Posterior vena cava (tissue), 2 donors: ENCODE measurements around the gene TACR1. TPM values are rescaled to one million over a fixed set of nuclear protein-coding genes. Genes with fewer than 3 reads are reported as not detected.

Experiments
- DNase-seq: peaks from one replicate; pipeline ENCODE4 v3.0.0-alpha.2; 2020; ENCODE audit warnings: low spot score
- intact Hi-C, 2 donors: fragments of 100-400 bp; cut with DNase I; formaldehyde crosslinking; loops; one replicate each; pipeline versions ENCODE4 v1.14.1 to v1.14.2; 2022 to 2023
- total RNA-seq, 2 donors: library from RNA; stranded (reverse); fragmentation: NEBNext Ultra II Directional; extraction: Animal tissue kit (Norgen Biotek cat#: 25700); gene quantifications; one replicate each; pipeline ENCODE4 v1.2.1, GENCODE V29; 2021
- donor health status: DM: yes; HTN: yes; CAD: no.
- donor health status: DM: yes; HTN: yes; CAD: no.

TACR1 gene
- total RNA-seq, 2 donors from 2014 or later, result 1.1 to 2.1 TPM

- intact Hi-C loops, result no loop called here
- no peak for DNase-seq
Observed at GRCh38 chr2:75100011-75100800, 99.1 kb downstream of the TACR1 start.

DNA sequence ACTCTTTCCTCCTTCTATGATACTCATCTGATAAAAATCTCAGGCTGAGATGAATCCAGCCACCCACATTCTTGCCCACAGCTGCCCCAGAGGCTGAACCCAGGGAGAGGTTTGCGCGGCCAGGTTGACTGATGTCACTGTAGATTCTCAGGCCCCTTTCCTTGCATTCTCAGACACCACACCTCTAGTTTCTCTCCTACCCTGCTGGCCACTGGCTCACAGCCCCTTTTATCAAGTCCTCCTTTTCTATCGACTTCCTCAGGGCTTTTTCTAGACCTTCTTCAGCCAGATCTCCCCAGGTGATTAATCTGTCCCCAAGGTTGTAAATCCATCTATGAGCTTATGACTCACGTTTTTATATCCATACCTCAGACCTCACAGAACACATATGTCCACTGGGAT, 99.8 kb downstream of the TACR1 start:
- intact Hi-C loops, result no loop called here
- no peak for DNase-seq

DNA sequence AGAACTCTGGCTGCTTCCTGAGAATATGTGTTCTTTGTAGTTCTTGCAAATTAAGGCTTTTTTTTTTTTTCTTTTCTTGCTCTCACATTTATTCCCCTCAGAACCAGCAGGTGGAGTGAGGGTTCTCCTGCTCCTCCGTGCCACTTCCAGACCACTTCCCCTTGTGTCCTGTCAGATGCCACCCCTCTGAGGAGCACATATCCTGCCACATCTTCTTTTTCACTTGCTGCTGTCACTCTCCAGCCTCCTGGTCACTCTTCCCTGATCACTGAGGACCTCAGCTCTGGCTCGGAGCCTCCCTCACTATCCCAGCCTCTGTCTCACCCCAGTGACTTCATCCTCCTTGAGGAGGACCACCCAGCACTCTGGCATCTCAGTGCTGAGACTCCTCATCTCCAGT, 100.5 kb downstream of the TACR1 start:
- intact Hi-C loops, result no loop called here
- no peak for DNase-seq

GRCh38 chr2:75097831-75098230, 101.5 kb downstream of the TACR1 start:
- intact Hi-C loops, result no loop called here
- no peak for DNase-seq

DNA sequence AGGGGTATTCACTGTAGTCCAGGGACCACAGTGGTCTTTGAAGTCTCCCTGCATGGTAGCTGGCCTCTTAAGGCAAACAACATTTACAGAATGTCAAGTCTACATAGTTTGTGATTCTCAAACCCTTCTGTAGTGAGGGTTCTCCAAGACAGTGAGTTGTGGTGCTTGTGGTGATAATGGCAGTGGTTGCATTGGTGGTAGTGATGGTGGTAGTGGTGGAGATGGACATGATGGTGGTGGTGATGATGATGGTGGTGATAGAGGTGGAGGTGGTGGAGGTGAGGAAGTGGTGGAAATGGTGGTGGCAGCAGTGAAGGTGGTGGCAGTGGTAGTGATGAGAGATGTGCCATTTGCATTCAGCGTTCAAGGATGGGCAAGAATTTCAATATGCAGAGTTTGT, 104.9 kb downstream of the TACR1 start:
- no peak for DNase-seq
- intact Hi-C loops, result no loop called here

DNA sequence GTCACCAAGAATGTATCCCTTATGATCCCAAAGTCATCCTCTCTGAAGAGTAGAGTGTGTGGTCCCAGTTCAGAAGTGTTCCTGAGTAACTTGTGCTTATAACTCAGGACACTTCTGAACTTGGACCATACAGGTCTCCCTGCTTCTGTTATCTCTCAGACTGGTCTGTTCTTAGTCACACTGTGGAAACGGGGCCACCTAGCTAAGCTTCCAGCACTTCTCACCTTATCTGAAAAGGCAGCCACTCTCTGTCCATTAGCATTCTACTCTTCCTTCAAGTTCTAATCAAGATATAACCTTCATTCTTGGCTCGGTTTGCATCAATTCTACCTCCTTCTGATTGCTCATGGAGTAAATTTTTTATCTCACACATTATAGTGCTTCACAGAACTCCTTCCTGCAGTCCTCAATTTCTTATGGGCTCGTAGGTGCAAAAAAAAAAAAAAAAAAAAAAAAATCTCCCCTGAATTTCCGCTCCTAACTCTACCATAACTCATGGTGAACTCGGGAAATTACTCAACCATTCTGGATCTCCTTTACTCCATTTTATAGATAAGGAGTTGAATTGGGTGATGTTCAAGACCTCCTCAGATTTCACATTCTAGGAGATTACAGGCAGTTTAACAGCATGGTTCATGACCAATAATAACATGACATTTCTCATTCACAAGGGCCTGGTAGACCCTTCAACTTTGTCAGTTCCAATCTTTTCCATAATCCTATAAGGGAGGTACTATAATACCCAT, 108.4 kb downstream of the TACR1 start:
- intact Hi-C loops, result no loop called here
- no peak for DNase-seq

DNA sequence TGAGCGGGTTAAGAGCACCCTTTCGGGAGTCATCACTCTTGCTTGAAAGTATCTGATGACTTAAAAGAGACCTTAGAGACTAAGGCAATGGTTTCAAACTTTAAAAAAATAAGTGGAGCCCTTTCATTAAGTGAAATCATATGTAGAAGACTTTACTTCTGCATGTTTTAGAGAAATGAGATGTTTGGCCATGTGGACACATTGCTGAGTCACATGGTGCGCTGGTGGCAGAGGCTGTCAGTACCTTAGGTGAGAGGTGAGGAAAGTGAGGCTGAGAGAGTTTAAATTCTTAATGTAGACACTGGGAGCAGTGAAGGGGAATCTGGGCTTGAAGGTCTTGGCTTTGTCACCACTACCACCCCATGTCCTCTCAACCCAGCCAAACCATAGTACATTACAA, 109.8 kb downstream of the TACR1 start:
- DNase-seq, result no peak
- intact Hi-C loops, result loop anchor here in 1 of 2 donors (10.0 kb wide), 1 partner anchor 75 kb away; no protein-coding TSS in a partner anchor

GRCh38 chr2:75088791-75089190, 110.5 kb downstream of the TACR1 start:
- no peak for DNase-seq

DNA sequence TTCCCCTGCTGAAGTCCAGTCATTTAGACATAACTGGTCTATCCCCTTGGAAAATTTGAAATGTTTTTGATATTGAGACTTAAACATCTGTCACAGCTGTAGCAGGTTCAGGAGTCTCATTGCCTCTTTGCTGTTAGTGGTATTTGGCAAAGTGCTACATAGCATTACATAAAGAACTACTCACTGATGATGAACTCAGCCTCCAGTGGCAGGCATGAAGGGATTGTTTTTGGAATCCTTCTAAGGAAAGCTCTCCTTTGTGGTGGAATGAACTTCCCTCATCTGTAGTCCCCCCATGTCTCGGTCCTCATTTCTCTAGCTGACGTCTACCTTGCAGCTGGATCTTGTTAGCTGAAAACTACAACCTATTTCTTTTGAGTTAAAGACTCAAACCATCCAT, 111.6 kb downstream of the TACR1 start:
- intact Hi-C loops, result loop anchor here in 1 of 2 donors (10.0 kb wide), 1 partner anchor 73 kb away; no protein-coding TSS in a partner anchor
- DNase-seq, result no peak

More at GRCh38 chr2:75088791-75089190, 110.5 kb downstream of the TACR1 start:
- intact Hi-C loops, result loop anchor here in 1 of 2 donors (10.0 kb wide), 1 partner anchor 74 kb away; no protein-coding TSS in a partner anchor

DNA sequence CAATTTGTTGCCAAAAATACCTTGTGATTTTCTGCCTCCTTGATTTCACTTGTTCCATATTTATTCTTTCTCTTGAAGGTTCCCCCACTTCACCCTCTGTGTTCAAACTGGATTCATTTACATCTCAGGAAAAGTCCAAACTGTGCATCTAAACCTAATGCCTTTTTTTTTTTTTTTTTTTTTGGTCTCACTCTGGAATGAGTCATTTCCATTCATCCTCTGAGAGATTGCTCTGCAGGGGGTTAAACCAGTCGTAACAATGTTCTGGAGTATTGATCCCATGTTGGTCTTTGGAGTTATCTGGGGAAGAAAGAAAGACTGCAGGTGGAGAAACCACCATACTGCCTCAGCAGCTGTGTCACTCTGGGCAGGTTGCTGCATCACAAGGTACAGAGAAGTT, 119.7 kb downstream of the TACR1 start:
- intact Hi-C loops, result no loop called here

DNA sequence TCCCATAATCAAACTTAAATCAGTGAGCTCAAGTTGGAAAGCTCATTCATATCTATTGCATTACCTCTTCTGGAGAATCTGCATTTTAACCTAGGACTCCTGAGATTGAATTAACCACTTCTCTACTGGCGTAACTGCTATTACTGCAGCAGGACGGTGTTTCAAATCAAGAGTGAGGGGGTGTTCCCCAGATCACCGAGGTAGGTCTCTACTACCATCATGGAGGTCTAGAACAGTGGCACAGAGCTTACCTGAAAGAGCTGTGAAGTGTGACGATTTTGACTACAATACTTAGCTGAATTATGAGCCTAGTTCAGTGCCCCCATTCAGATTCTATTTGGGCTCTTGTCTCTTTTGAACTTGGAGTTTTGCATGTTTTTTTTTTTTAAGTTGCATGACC, 121.4 kb downstream of the TACR1 start:
- intact Hi-C loops, result no loop called here
- no peak for DNase-seq

More for the DNA sequence above, 119.7 kb downstream of the TACR1 start:
- DNase-seq, result no peak

GRCh38 chr2:75076088-75076487, 123.2 kb downstream of the TACR1 start:
- intact Hi-C loops, result no loop called here
- no peak for DNase-seq

- DNase-seq, result no peak
- intact Hi-C loops, result no loop called here
Observed at GRCh38 chr2:75074708-75075107, 124.6 kb downstream of the TACR1 start.

DNA sequence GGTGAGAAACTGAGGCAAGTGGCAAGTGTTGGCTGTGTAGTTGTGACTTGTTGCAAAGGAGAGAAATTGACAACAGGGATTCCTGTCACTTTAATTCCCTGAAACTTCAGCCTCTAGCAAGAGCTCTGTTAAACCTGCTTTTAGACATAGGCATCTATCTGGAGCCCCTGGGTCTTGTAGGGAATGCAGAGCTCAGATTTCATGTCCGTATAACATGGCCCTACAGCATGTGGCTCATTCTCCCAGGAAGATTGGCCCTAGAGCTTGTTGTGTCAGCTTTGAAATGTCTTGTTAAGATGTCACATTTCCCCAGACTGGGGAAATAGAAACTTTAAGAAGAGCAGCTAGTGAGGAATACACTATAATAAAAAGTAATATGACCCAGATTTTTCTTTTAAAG, 125.1 kb downstream of the TACR1 start:
- DNase-seq, result no peak
- intact Hi-C loops, result no loop called here

- intact Hi-C loops, result no loop called here
Observed at GRCh38 chr2:75071766-75072165, 127.6 kb downstream of the TACR1 start.

GRCh38 chr2:75068546-75068945, 130.8 kb downstream of the TACR1 start:
- intact Hi-C loops, result no loop called here

More at GRCh38 chr2:75071766-75072165, 127.6 kb downstream of the TACR1 start:
- DNase-seq, result no peak

DNA sequence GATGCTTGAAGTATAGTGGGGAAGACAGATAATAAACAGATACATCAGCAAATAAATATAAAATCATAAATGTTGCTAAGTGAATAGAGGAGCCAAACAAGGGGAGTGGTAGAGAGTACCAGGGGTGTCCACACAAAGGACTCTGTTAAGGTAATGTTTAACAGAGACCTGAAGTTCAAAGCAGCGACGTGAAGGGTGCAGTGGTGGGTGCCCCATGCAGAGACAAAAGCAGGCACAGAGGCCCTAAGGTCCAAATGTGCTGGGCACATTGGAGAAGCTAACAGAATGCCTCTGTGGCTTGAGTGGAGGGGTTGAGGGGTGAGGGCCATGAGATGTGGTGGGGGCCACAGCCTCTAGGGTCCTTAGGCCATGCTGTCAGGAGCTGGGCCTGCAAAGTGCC, 131.8 kb downstream of the TACR1 start:
- intact Hi-C loops, result no loop called here
- no peak for DNase-seq

More at GRCh38 chr2:75068546-75068945, 130.8 kb downstream of the TACR1 start:
- no peak for DNase-seq

DNA sequence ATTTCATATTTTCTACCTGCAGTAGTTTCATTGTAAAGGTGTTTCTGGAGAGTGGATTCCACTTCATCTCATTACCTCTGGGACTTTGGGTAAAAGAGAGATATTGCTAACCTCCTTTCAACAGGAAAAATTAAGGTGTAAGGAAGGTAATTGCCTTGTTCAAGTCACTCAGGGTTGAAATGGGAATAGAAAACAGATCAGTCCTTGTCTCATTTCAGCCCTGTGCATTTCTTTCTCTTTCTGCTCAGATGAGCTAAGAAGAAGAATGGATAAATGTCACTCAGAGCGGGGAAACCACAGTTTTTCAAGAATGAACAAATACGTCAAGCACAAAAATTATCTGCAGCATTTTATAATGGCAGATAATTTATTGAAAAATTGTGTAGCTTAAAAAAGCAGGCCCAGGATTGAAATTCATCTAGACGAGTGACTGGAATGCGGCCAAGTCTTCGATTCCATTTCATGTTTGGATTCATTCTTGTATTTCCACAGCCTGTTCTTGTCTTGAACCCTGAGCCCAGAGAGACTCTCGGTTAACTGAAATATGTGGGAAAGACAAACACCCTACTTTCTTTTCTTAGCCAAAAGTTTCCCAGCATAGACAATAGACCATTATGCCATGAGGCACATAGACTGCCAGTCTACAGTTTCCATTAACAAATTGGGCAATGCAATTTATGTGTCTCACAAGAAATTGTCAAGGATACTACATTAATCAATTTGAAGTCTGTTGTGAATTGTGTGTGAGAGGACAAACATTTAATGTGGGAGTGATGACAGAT, 133.0 kb downstream of the TACR1 start:
- no peak for DNase-seq

GRCh38 chr2:75065402-75066008, 133.8 kb downstream of the TACR1 start:
- intact Hi-C loops, result no loop called here
- DNase-seq, result no peak

More for the DNA sequence above, 133.0 kb downstream of the TACR1 start:
- intact Hi-C loops, result no loop called here
